GM13976 (cell line): Measurements from ENCODE around the gene LSM14B.

ENCODE experiments used
- DNase-seq: peaks from one replicate; pipeline ENCODE4 v3.0.0; 2012; ENCODE audit warnings: low spot score
- in situ Hi-C: fragments of 300-500 bp; cut with MboI; formaldehyde crosslinking; loops from one replicate; pipeline ENCODE4 v1.12.0; 2022; ENCODE audit warnings: low sequenced_read_pairs, mixed read lengths, inconsistent platforms; ENCODE audit not compliant: unreplicated experiment
- TF ChIP-seq, protein P1 (sequence below): IDR thresholded peaks from 2 replicates; pipeline ENCODE4 v1.5.1; 2012; ENCODE audit warnings: borderline replicate concordance, mild to moderate bottlenecking; ENCODE audit not compliant: insufficient read depth; ENCODE audit errors: extremely low read depth, missing control alignments, control extremely low read depth

Gene LSM14B

GRCh38 chr20:62126141-62126540 is 3.9 kb downstream of the LSM14B start:
- in situ Hi-C loops: no loop called here
- no peak for DNase-seq
- TF ChIP-seq, protein P1, sequence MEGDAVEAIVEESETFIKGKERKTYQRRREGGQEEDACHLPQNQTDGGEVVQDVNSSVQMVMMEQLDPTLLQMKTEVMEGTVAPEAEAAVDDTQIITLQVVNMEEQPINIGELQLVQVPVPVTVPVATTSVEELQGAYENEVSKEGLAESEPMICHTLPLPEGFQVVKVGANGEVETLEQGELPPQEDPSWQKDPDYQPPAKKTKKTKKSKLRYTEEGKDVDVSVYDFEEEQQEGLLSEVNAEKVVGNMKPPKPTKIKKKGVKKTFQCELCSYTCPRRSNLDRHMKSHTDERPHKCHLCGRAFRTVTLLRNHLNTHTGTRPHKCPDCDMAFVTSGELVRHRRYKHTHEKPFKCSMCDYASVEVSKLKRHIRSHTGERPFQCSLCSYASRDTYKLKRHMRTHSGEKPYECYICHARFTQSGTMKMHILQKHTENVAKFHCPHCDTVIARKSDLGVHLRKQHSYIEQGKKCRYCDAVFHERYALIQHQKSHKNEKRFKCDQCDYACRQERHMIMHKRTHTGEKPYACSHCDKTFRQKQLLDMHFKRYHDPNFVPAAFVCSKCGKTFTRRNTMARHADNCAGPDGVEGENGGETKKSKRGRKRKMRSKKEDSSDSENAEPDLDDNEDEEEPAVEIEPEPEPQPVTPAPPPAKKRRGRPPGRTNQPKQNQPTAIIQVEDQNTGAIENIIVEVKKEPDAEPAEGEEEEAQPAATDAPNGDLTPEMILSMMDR: no peak

GRCh38 chr20:62127799-62128198 is 5.5 kb downstream of the LSM14B start:
- TF ChIP-seq, protein P1: no peak
- in situ Hi-C loops: no loop called here
- no peak for DNase-seq

- in situ Hi-C loops: no loop called here
- TF ChIP-seq, protein P1: no peak
- no peak for DNase-seq
Measured at GRCh38 chr20:62128502-62128901, 6.2 kb downstream of the LSM14B start.

- in situ Hi-C loops: no loop called here
- TF ChIP-seq, protein P1: no peak
- DNase-seq: no peak
Measured at GRCh38 chr20:62129731-62130531, 7.7 kb downstream of the LSM14B start.

- in situ Hi-C loops: no loop called here
- DNase-seq: no peak
- TF ChIP-seq, protein P1: no peak
Measured at GRCh38 chr20:62131560-62132320, 9.5 kb downstream of the LSM14B start.

GRCh38 chr20:62132421-62132820 is 10.1 kb downstream of the LSM14B start:
- in situ Hi-C loops: no loop called here
- TF ChIP-seq, protein P1: no peak
- DNase-seq: no peak
